Psoas muscle (tissue), 8 donors: Measurements from ENCODE around the gene SH3BP5. TPM values are rescaled to one million over a fixed set of nuclear protein-coding genes. Genes with fewer than 3 reads are reported as not detected.
"Not testable (repeated sequence)": the region's sequence is repeated elsewhere in the genome, so short reads cannot be mapped to it uniquely, and the experiment has no call there.

ENCODE experiments used
- ATAC-seq, 4 donors: fragments of 200-7000 bp; cut with Tn5 transposase; one replicate each; pipeline ENCODE4 v1.9.1; 2020; ENCODE audit warnings: moderate library complexity in 3 of 4, mild to moderate bottlenecking in 2 of 4
- DNase-seq, 2 donors: peaks; one replicate each; pipeline ENCODE4 v3.0.0-alpha.2; 2020
- H3K27ac ChIP-seq: fragments of 200-600 bp; one replicate; pipeline ENCODE4 v1.8.0; 2022
- H3K27me3 ChIP-seq, 3 donors: fragments of 200-600 bp in 1 of 3; one replicate each; pipeline versions ENCODE4 v1.6.1 to v1.8.0; 2013 to 2022; ENCODE audit warnings: low read length in 2 of 3, mild to moderate bottlenecking in 2 of 3, moderate library complexity in 1 of 3; ENCODE audit not compliant: insufficient read depth in 3 of 3
- H3K36me3 ChIP-seq, 2 donors: fragments of 200-600 bp in 1 of 2; one replicate each; pipeline versions ENCODE4 v1.6.1 to v1.8.0; 2013 to 2022; ENCODE audit warnings: low read depth in 1 of 2, mild to moderate bottlenecking in 1 of 2, moderate library complexity in 1 of 2; ENCODE audit not compliant: insufficient read depth in 1 of 2
- H3K4me1 ChIP-seq: fragments of 200-600 bp; one replicate; pipeline ENCODE4 v1.8.0; 2022
- H3K4me3 ChIP-seq: fragments of 200-600 bp; one replicate; pipeline ENCODE4 v1.8.0; 2022; ENCODE audit warnings: mild to moderate bottlenecking
- H3K9me3 ChIP-seq: fragments of 200-600 bp; one replicate; pipeline ENCODE4 v1.8.0; 2022
- CTCF ChIP-seq: fragments of 200-600 bp; IDR thresholded peaks from one replicate; pipeline ENCODE4 v1.8.0; 2022; ENCODE audit warnings: antibody characterized with exemption
- WGBS, 3 donors: extraction: QIAGEN DNeasy Blood & Tissue Kit; methylation state at CpG; one replicate each; pipeline versions ENCODE4 v1.1.6 to v1.1.7; 2013; 5-methylcytosine and 5-hydroxymethylcytosine counted together
- intact Hi-C, 2 donors: fragments of 100-400 bp; cut with DNase I; formaldehyde crosslinking; loops; one replicate each; pipeline versions ENCODE4 v1.11.0 to v1.14.2; 2022
- polyA plus RNA-seq, 3 donors: library from polyadenylated mRNA; stranded (reverse); fragments of 200-250 nt; gene quantifications; one replicate each; pipeline ENCODE4 v1.2.3, GENCODE V29; 2013
- total RNA-seq, 4 donors: library from RNA; stranded (reverse); fragmentation: NEBNext Ultra II Directional in 2 of 4; extraction: Animal tissue kit (Norgen Biotek cat#: 25700) in 2 of 4; gene quantifications; one replicate each; pipeline versions ENCODE4 v1.2.1 to v1.2.4, GENCODE V29; 2021 to 2023
- donor health status: healthy with polysubstance abuse.
- donor health status: DM: no; HTN: no; CAD: no; lungs with moderate emphysema.
- donor health status: Bipolar disorder and iron deficiency.
- donor health status: healthy.
- donor health status: DM: yes; HTN: yes; CAD: no.
- donor health status: DM: no; HTN: no; CAD: no.
- donor health status: DM: no; HTN: no; CAD: no.
- donor health status: DM: yes; HTN: yes; CAD: no.

Gene SH3BP5
- total and polyA plus RNA-seq, 7 donors = 14.4 to 63.0 (median 42.8) TPM

DNA sequence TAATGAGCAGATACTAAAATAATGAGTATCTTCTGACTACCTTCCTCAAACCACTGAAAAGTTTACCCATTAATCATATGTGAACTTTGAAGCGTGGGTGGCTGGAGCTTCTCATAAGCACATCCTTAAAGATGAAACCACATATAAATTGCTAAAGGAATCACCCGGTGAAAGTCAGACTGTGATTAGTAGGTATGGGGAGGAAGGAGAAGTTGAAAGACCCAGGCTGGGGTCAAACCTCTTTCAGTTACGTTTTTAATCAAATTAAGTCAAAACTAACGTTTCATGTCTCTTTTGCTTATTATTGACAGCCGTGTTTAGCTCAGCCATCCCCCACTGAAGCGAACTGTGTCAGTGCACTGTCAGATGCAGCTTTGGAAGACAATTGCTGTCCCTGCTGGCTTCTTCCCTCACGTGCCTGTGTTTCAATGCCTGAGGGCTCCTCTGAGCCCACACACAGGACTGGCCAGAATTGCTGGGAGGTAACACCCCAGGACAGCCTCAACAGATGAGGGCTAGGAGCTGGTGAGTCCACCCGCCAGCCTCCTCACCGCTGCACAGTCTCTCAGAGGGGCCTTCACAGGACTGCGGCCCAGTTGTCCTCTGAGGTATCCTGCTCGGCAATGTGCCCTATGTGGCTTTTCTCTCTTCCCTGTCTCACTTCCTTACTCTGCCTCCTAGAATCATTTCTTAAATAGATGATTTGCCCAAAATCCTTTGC, 29.3 kb upstream of the SH3BP5 start:
- Histone ChIP-seq H3K27me3 (peaks cover 0 to 2% (median 0%) of the 10 kb centered on the region in 3 donors), H3K9me3 (no peaks in the 10 kb centered on the region), H3K4me3 (no peak overlapping the region), H3K27ac (no peak overlapping the region), H3K4me1 (no peaks in the 10 kb centered on the region), H3K36me3 (no peaks in the 10 kb centered on the region)
- intact Hi-C loops = no loop called here
- 58 to 68% (median 66%) methylated on average over 11 of the region's 11 CpGs for WGBS, 3 donors
- DNase-seq (no peak), ATAC-seq (no peak)
- TF ChIP-seq CTCF = no peak

DNA sequence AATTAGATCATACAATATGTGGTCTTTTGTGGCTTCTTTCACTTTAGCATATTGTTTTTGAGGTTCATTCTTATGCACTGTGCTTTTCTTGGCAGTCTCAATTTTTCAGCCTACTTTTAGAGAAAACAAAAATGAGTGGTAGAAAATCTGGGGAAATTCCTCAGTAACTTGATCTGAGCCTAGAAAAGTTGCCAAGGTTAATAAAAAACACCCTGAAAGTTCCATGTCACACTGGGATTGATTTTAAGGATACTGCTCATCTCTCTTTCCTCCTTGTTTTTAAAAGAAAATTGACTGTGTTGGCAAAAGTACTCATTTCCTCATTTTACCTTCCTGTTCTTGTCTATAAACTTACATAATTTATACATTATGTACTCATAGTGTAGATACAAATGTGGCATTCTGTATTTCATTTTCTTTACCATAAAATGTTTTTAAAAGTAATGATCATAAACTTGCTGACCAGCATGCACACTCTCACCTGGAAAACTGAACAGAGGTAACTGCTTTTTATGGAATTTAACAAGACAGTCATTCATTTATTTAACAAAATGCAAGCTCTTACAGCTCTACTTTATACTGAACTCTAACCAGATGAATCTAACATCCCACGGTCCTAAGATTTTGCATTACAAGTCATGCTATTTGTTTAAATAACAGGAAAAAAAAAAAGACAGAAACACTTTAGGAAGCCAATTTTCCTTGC, 28.6 kb upstream of the SH3BP5 start:
- WGBS, 3 donors = 50 to 63% (median 61%) methylated on average over 1 of the region's 1 CpG
- no peak for TF ChIP-seq CTCF
- Histone ChIP-seq H3K4me1 (no peaks in the 10 kb centered on the region), H3K27ac (no peak overlapping the region), H3K9me3 (no peaks in the 10 kb centered on the region), H3K4me3 (no peak overlapping the region), H3K36me3 (no peaks in the 10 kb centered on the region), H3K27me3 (peaks cover 0 to 2% (median 0%) of the 10 kb centered on the region in 3 donors)
- no peak for ATAC-seq
- DNase-seq = no peak
- intact Hi-C loops = no loop called here

GRCh38 chr3:15359677-15360397, 27.5 kb upstream of the SH3BP5 start:
- 64 to 81% (median 65%) methylated on average over 6 of the region's 6 CpGs for WGBS, 3 donors

GRCh38 chr3:15356651-15357061, 24.3 kb upstream of the SH3BP5 start:
- H3K4me3 ChIP-seq, H3K36me3 ChIP-seq, H3K27me3 ChIP-seq, DNase-seq, intact Hi-C loops, H3K27ac ChIP-seq, H3K9me3 ChIP-seq, ATAC-seq, H3K4me1 ChIP-seq: not testable (repeated sequence)
- WGBS, 3 donors = 66 to 78% (median 70%) methylated on average over 5 of the region's 5 CpGs

More at GRCh38 chr3:15359677-15360397, 27.5 kb upstream of the SH3BP5 start:
- Histone ChIP-seq H3K9me3 (no peaks in the 10 kb centered on the region), H3K27me3 (no peaks in the 10 kb centered on the region), H3K36me3 (no peaks in the 10 kb centered on the region), H3K27ac (no peak overlapping the region), H3K4me1 (no peaks in the 10 kb centered on the region), H3K4me3 (no peak overlapping the region)
- DNase-seq (no peak), ATAC-seq (no peak)
- intact Hi-C loops = no loop called here
- no peak for TF ChIP-seq CTCF

DNA sequence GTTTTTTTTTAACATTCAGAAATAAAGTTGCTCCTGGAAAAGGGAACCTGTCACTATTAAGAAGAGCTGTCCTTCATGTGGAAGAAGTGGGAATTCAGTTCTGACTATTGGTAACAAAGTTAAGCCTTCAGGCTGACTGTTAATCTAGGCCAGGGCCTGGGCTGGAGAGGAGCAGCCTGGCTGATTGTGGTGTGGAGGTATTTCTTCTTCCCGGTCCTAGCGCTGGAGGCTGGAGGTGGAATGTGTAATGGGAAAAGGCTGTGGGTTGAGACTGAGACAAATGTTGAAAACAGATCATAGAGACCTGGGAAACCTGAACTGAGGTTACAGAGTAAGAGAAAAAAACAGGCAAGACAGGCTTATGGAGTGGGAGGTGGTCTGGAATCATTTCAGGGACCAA, 23.8 kb upstream of the SH3BP5 start:
- WGBS, 3 donors = 65 to 73% (median 66%) methylated on average over 2 of the region's 2 CpGs
- intact Hi-C loops = no loop called here
- TF ChIP-seq CTCF = no peak
- H3K4me3 ChIP-seq = no peak overlapping the region
- no peaks in the 10 kb centered on the region for H3K9me3 ChIP-seq
- no peak for ATAC-seq
- no peaks in the 10 kb centered on the region for H3K4me1 ChIP-seq
- no peak overlapping the region for H3K27ac ChIP-seq
- no peaks in the 10 kb centered on the region for H3K36me3 ChIP-seq
- H3K27me3 ChIP-seq = no peaks in the 10 kb centered on the region
- no peak for DNase-seq
